ENCODE measurements around the gene COCH. TPM values are rescaled to one million over a fixed set of nuclear protein-coding genes. Genes with fewer than 3 reads are reported as not detected.
"Not testable (repeated sequence)": the region's sequence is repeated elsewhere in the genome, so short reads cannot be mapped to it uniquely, and the experiment has no call there.

The COCH gene
- total and polyA plus RNA-seq, 2 experiments from 2014 or later: 1.1 to 1.5 TPM

- H3K27ac ChIP-seq: peak overlapping the region; percentile 46
- DNase-seq (ENCODE audit: low read depth in 1 of 2, low spot score in 1 of 2): no peak
- no peaks in the 10 kb centered on the region for H3K4me1 ChIP-seq (ENCODE audit: low read depth)
- TF ChIP-seq CTCF (IDR thresholded peaks at IDR 0.05; ENCODE audit: low read depth, low read length): no peak
- H3K36me3 ChIP-seq: peaks cover 34% of the 10 kb centered on the region
- H3K27me3 ChIP-seq: no peaks in the 10 kb centered on the region
- no peaks in the 10 kb centered on the region for H3K9me3 ChIP-seq (ENCODE audit: low read depth)
- no peak overlapping the region for H3K4me3 ChIP-seq
Observed at GRCh38 chr14:30896435-30896834, 22.1 kb downstream of the COCH start.

- H3K27me3 ChIP-seq; H3K27ac ChIP-seq; H3K4me1 ChIP-seq (ENCODE audit: low read depth); DNase-seq (ENCODE audit: low read depth in 1 of 2, low spot score in 1 of 2); H3K4me3 ChIP-seq; H3K9me3 ChIP-seq (ENCODE audit: low read depth): not testable (repeated sequence)
- H3K36me3 ChIP-seq: peaks cover 36% of the 10 kb centered on the region
Observed at GRCh38 chr14:30897121-30897520, 22.8 kb downstream of the COCH start.

- Histone ChIP-seq H3K27me3 (no peaks in the 10 kb centered on the region), H3K36me3 (peaks cover 37% of the 10 kb centered on the region), H3K27ac (no peak overlapping the region), H3K9me3 (ENCODE audit: low read depth) (no peaks in the 10 kb centered on the region), H3K4me3 (no peak overlapping the region), H3K4me1 (ENCODE audit: low read depth) (no peaks in the 10 kb centered on the region)
- no peak for DNase-seq (ENCODE audit: low read depth in 1 of 2, low spot score in 1 of 2)
- no peak for TF ChIP-seq CTCF (IDR thresholded peaks at IDR 0.05; ENCODE audit: low read depth, low read length)
Observed at GRCh38 chr14:30903285-30904124, 29.1 kb downstream of the COCH start.

GRCh38 chr14:30906752-30907658, 32.6 kb downstream of the COCH start:
- no peak overlapping the region for H3K4me3 ChIP-seq
- peaks cover 40% of the 10 kb centered on the region for H3K36me3 ChIP-seq
- peak; percentile 34 for TF ChIP-seq CTCF (IDR thresholded peaks at IDR 0.05; ENCODE audit: low read depth, low read length)
- H3K4me1 ChIP-seq (ENCODE audit: low read depth): no peaks in the 10 kb centered on the region
- H3K9me3 ChIP-seq (ENCODE audit: low read depth): no peaks in the 10 kb centered on the region
- no peak overlapping the region for H3K27ac ChIP-seq
- peak in 1 of 2 donors; percentile 56 for DNase-seq (ENCODE audit: low read depth in 1 of 2, low spot score in 1 of 2)
- no peaks in the 10 kb centered on the region for H3K27me3 ChIP-seq

- Histone ChIP-seq H3K27me3 (no peaks in the 10 kb centered on the region), H3K27ac (no peak overlapping the region), H3K4me1 (ENCODE audit: low read depth) (no peaks in the 10 kb centered on the region), H3K36me3 (peaks cover 36% of the 10 kb centered on the region), H3K9me3 (ENCODE audit: low read depth) (no peaks in the 10 kb centered on the region), H3K4me3 (no peak overlapping the region)
- TF ChIP-seq CTCF (IDR thresholded peaks at IDR 0.05; ENCODE audit: low read depth, low read length): no peak
- no peak for DNase-seq (ENCODE audit: low read depth in 1 of 2, low spot score in 1 of 2)
Observed at GRCh38 chr14:30907659-30908057, 33.3 kb downstream of the COCH start.

Measured in cardiac muscle cell (in vitro differentiated cells and primary cell).